ENCODE data around the gene SDF4. TPM values are rescaled to one million over a fixed set of nuclear protein-coding genes. Genes with fewer than 3 reads are reported as not detected.

The SDF4 gene
- total RNA-seq, 4 donors from 2014 or later: 42.6 to 143 (median 87.8) TPM

GRCh38 chr1:1212780-1213344 is 18.9 kb downstream of the SDF4 start:
- TF ChIP-seq CTCF (IDR thresholded peaks at IDR 0.05; ENCODE audit: low read depth): no peak

DNA sequence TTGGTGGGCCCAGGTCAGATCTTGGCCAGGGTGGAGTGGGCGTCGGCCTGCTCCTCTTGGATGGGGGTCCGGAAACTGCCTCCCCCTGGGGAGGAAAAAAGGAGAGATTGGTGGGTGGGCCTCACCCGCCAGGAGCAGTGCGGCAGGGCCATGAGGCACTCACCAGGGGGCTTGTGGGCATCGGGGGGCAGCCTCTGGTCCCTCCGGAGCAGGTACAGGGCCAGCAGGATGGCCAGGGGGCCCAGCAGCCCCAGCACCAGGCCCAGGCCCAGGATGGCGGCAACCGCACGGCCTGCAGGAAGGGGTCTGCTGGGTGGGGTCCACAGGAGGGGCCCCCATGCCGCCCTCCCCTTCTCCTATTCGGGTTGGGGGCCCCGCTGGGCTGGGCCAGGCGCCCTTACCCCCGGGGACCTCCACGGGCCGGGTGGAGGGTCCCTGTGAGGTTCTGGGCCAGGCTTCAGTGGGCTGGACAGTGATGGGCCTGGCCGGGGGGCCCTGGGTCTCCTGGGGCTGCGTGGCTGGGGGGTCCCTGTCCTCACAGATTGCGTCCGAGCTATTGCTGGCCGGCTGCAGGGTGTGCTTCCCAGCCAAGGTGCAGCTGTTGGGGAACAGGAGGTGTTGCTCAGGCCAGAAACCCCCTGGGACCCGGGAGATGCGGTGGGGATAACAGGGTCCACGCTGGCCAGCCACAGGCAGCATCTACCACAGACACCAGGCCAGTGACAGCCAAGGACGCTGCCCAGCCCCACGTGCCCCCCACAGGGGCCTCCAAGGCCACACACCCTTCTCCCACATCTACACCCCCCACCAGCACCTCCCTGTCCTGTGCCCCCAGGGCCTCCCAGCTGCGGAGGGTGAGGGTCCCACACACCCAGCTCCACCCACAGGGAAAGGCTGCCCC is 20.0 kb downstream of the SDF4 start:
- TF ChIP-seq CTCF (IDR thresholded peaks at IDR 0.05; ENCODE audit: low read depth): no peak

DNA sequence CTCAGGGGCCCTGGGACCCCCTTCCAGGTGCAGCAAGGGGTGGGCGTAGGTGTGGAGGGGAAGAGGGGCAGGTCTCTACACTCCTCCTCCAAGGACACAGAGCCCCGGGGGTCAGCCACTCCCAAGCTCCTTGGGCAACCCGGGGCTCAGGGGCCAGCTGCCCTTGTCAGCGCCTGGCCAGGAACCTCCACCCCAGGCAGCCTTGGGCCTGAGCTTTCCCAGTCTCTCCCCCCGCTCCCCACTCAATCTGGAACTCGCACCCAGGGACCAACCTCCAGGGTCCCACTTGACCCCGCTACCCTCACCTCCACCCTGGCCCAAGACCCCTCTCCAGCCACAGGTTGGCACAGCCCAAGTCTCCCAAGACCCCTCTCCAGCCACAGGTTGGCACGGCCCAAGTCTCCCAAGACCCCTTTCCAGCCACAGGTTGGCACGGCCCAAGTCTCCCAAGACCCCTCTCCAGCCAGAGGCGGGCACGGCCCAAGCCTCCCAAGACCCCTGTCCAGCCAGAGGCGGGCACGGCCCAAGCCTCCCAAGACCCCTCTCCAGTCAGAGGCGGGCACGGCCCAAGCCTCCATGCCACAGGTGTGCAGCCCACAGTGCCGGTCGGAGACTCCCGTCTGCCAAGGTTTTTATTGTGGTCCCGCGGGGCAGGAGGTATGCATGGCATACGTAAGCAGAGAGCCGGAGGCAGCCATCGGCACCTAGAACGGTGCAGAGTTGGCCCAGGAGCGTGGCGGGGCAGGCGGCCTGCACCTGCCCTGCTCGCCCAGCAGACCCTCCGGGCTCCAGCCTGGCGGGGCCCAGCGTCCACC is 20.9 kb downstream of the SDF4 start:
- no peak for TF ChIP-seq CTCF (IDR thresholded peaks at IDR 0.05; ENCODE audit: low read depth)

DNA sequence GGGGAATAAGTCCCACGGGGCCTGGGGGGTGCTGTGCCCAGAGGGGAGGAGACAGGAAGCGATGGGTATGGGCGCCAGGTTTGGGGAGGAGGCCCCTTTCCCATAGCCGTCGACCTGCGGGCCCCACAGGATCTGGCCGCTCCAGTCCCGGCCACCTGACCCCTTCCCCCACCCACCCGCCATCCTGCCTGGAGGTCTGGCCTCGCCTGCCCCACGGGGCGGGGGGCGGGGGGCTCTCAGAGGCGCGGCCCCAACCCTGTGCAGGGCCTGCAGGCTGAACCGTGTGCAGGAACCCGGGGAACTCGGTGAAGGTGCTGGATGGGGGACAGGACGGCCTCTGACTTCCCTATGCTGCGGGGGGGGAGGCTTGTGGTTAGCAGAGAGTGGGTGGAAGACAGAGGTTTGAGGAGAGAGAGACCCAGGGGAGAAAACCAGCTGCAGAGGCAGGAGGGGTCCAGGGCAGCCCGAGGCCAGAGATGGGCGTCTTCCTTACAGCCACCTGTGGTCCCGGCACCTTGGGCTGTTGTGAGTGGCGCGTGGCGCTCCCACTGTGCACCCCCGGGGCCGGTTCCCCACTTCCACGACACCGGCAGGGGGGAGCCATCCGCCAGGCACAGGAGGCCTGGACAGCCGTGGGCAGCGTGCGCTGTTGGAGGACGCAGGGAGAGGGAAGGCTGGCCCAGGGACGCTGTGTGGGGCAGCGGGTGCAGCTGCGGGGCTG is 22.9 kb downstream of the SDF4 start:
- no peak for TF ChIP-seq CTCF (IDR thresholded peaks at IDR 0.05; ENCODE audit: low read depth)

DNA sequence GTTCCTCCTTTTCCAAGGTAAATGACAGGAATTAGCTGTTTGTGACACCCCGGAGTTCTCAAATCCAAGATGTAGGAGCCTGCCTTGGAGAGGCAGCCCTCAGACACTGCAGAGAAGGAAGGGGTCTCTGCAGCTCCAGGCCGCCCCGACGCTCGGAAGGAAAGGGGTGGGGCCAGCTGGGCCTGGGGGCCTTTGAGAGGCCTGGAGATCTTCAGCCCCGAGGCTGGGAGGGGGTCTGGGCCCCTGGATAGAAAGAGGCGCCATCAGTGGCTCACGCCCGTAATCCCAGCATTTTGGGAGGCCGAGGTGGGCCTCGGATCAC is 24.3 kb downstream of the SDF4 start:
- TF ChIP-seq CTCF (IDR thresholded peaks at IDR 0.05; ENCODE audit: low read depth): no peak

GRCh38 chr1:1206966-1207531 is 24.8 kb downstream of the SDF4 start:
- no peak for TF ChIP-seq CTCF (IDR thresholded peaks at IDR 0.05; ENCODE audit: low read depth)
